ENCODE results near the gene CYSRT1.
A peak's percentile ranks its signal among the peaks of the same experiment; 100 is the strongest.

CYSRT1 gene

DNA sequence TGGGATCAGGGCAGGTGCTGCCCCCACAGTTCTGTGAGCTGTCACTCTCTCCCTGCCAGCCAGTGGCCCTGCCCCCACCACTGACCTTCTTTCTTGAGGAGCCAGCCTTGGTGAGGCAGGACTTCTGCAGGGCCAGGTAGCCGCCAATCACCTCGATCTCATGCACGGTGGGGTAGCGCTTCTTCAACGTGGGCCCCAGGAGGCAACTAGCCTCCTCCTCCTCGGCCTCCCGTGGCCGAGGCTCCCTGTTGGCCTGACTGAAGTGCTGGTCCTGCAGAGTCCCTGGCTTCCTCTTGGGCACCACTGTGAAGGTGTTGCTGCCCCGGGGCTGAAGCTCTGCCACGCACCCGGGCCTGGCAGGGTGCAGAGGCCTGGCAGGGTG lies 26.1 kb upstream of the CYSRT1 start:
- peak overlapping the region; percentile 67 to 72 for H3K4me3 ChIP-seq (ENCODE audit: low read length in 2 of 2)
- H3K4me1 ChIP-seq (ENCODE audit: control insufficient read depth in 2 of 2, insufficient read depth in 2 of 2, low read length in 2 of 2): peaks cover 59 to 64% of the 10 kb centered on the region in 2 donors
- H3K9me3 ChIP-seq (ENCODE audit: control insufficient read depth in 2 of 2, low read length in 2 of 2): no peaks in the 10 kb centered on the region
- peak overlapping the region; percentile 83 for H3K9ac ChIP-seq (ENCODE audit: low read depth in 1 of 2, low read length in 2 of 2)
- peak overlapping the region; percentile 96 to 97 for H3K27ac ChIP-seq (ENCODE audit: low read depth in 2 of 2, low read length in 2 of 2)
- H3K27me3 ChIP-seq (ENCODE audit: control insufficient read depth in 2 of 2, insufficient read depth in 2 of 2, low read length in 2 of 2): no peaks in the 10 kb centered on the region
- H3K36me3 ChIP-seq (ENCODE audit: control insufficient read depth in 2 of 2, insufficient read depth in 2 of 2, low read length in 2 of 2): no peaks in the 10 kb centered on the region

DNA sequence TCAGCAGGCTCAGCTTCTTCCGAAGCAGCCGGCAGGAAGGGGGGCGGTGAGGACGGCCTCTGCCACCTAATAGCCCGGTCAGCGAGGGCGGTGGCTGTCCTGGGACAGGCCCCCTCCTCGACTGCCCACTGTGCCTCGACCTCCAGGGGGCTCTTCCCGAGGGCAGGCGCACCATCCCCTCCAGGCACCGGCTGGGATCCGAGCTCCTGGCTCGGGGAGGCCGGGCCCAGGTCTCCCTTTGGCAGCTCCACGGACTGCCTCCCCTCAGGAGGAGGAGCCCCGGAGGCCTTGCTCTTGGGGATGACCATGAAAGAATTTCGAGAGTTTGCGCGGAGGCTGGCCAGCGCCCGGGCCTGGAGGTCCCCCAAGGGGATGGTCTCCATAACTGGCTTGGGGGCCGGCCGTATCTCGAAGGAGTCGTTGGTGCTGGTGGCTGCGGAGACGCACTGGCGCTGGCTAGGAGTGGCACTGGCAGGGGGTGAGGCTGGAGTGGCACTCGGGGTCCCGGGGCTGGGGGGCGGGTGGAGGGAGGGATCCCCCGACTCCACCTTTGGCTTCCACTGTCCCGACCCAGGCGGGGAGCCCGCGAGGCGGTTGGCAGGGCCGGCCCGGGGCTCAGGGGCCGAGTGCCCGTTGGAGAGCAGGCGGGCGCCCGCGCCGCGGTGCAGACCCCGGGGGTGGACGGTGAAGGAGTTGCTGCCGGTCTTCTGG lies 25.4 kb upstream of the CYSRT1 start:
- peaks cover 59 to 64% of the 10 kb centered on the region in 2 donors for H3K4me1 ChIP-seq (ENCODE audit: control insufficient read depth in 2 of 2, insufficient read depth in 2 of 2, low read length in 2 of 2)
- H3K36me3 ChIP-seq (ENCODE audit: control insufficient read depth in 2 of 2, insufficient read depth in 2 of 2, low read length in 2 of 2): no peaks in the 10 kb centered on the region
- peak overlapping the region; percentile 67 to 72 for H3K4me3 ChIP-seq (ENCODE audit: low read length in 2 of 2)
- no peaks in the 10 kb centered on the region for H3K9me3 ChIP-seq (ENCODE audit: control insufficient read depth in 2 of 2, low read length in 2 of 2)
- peak overlapping the region; percentile 96 to 97 for H3K27ac ChIP-seq (ENCODE audit: low read depth in 2 of 2, low read length in 2 of 2)
- H3K27me3 ChIP-seq (ENCODE audit: control insufficient read depth in 2 of 2, insufficient read depth in 2 of 2, low read length in 2 of 2): no peaks in the 10 kb centered on the region
- peak overlapping the region; percentile 83 for H3K9ac ChIP-seq (ENCODE audit: low read depth in 1 of 2, low read length in 2 of 2)

DNA sequence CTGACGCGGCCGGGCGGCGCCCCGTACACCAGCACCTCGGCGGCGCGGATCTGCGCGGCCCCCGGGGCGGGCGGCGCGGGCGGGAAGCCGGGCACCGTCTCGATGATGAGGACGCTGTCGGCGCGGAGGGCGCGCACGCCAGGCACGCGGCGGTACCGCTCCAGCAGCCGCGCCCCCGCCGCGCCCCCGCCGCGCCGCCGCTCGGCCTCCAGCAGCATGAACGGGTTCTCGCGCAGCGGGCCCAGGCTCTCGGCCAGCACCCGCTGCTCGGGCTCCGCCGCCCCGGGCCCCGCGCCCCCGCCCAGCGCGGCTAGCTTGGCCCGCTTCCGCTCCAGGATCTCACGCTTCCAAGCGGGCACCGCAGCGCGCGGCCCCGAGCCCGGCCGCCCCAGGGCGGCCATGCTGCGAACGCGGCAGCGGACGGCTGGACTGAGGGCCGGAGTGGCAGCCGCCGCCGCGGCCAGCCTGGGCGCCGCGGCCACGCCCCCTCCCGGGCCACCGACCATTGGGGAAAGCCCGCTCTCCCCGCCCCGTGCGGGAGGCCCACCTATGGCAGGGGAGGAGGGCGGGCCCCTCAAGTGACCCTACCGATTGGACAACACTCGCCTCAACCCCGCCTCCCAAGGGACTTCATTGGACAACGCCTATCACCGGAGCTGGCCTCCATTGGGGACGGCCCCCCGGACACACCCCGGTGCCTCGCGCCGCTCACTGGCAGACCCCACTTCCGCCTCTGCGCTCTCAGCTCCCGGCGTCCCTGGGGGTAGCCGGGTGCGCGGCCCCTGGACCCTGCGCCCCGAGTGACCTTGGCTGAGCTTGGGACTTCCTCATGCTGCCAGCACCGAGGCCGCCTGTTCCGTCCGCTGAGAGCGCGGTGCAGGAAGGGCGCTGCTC lies 24.4 kb upstream of the CYSRT1 start, which contains the start of gene TPRN:
Gene TPRN (minus strand): TSS at position 431 of the 894 bp plus-strand sequence. CDS start 30 bp downstream, at position 401.
- no peaks in the 10 kb centered on the region for H3K9me3 ChIP-seq (ENCODE audit: control insufficient read depth in 2 of 2, low read length in 2 of 2)
- H3K4me3 ChIP-seq (ENCODE audit: low read length in 2 of 2): peak within 1 kb of the TSS; percentile 67 to 81
- H3K9ac ChIP-seq (ENCODE audit: low read depth in 1 of 2, low read length in 2 of 2): peak within 1 kb of the TSS; percentile 83
- no peaks in the 10 kb centered on the region for H3K27me3 ChIP-seq (ENCODE audit: control insufficient read depth in 2 of 2, insufficient read depth in 2 of 2, low read length in 2 of 2)
- H3K27ac ChIP-seq (ENCODE audit: low read depth in 2 of 2, low read length in 2 of 2): peak within 1 kb of the TSS; percentile 96 to 97
- H3K36me3 ChIP-seq (ENCODE audit: control insufficient read depth in 2 of 2, insufficient read depth in 2 of 2, low read length in 2 of 2): no peaks in the 10 kb centered on the region
- peaks cover 58 to 59% of the 10 kb centered on the region in 2 donors for H3K4me1 ChIP-seq (ENCODE audit: control insufficient read depth in 2 of 2, insufficient read depth in 2 of 2, low read length in 2 of 2)

DNA sequence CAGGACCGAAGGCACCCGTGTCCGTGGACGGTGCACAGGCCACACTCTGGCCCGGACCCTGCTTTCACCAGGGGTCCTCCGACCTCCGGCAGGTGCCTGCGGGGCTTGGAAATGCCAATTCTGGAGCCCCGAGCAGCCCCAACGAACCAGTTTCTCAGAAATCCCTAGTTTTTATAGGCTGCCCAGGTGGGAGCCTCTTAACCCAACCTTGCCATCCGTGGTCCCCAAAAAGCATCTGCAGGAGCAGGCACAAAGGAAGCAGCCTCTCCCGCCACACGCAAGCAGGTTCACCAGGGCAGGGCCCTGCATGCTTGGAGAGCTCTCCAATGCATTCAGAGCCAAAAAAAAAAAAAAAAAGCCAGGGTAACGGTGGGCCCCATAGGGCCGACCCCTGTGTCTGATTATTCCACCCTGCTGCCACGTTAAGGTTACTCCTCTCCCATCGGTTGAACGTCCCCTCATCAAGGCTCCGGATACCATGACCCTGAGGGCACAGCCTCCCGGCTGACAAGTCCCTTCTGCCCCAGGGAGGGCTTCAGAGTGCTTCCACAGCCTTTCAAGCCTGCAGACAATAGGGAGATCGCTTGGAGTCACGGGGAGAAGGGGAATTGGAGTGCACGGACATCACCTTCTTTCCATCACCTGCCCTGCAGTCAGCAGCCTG lies 23.6 kb upstream of the CYSRT1 start:
- peaks cover 57% of the 10 kb centered on the region in 2 donors for H3K4me1 ChIP-seq (ENCODE audit: control insufficient read depth in 2 of 2, insufficient read depth in 2 of 2, low read length in 2 of 2)
- no peaks in the 10 kb centered on the region for H3K36me3 ChIP-seq (ENCODE audit: control insufficient read depth in 2 of 2, insufficient read depth in 2 of 2, low read length in 2 of 2)
- H3K27me3 ChIP-seq (ENCODE audit: control insufficient read depth in 2 of 2, insufficient read depth in 2 of 2, low read length in 2 of 2): no peaks in the 10 kb centered on the region
- peak overlapping the region; percentile 67 to 81 for H3K4me3 ChIP-seq (ENCODE audit: low read length in 2 of 2)
- H3K9ac ChIP-seq (ENCODE audit: low read depth in 1 of 2, low read length in 2 of 2): peak overlapping the region; percentile 67 to 74
- H3K9me3 ChIP-seq (ENCODE audit: control insufficient read depth in 2 of 2, low read length in 2 of 2): no peaks in the 10 kb centered on the region
- H3K27ac ChIP-seq (ENCODE audit: low read depth in 2 of 2, low read length in 2 of 2): peak overlapping the region; percentile 74 to 90

DNA sequence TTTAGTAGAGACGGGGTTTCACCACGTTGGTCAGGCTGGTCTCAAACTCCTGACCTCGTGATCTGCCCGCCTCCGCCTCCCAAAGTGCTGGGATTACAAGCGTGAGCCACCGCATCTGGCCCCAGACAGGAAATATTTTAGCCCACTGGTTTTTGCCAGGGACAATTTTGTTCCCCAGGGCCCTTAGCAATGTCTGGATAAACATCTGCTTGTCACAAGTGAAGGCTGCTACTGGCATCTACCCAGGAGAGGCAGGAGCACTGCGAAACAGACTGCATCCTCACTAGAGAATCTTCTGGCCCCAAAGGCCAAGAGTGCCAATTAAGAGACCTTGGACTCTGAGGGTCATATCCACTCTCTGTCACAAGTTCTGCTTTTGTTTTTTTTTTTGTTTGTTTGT lies 22.0 kb upstream of the CYSRT1 start:
- no peaks in the 10 kb centered on the region for H3K27me3 ChIP-seq (ENCODE audit: control insufficient read depth in 2 of 2, insufficient read depth in 2 of 2, low read length in 2 of 2)
- H3K4me1 ChIP-seq (ENCODE audit: control insufficient read depth in 2 of 2, insufficient read depth in 2 of 2, low read length in 2 of 2): peaks cover 50 to 54% of the 10 kb centered on the region in 2 donors
- no peaks in the 10 kb centered on the region for H3K36me3 ChIP-seq (ENCODE audit: control insufficient read depth in 2 of 2, insufficient read depth in 2 of 2, low read length in 2 of 2)
- no peaks in the 10 kb centered on the region for H3K9me3 ChIP-seq (ENCODE audit: control insufficient read depth in 2 of 2, low read length in 2 of 2)
- H3K4me3 ChIP-seq (ENCODE audit: low read length in 2 of 2): no peak overlapping the region
- H3K27ac ChIP-seq (ENCODE audit: low read depth in 2 of 2, low read length in 2 of 2): no peak overlapping the region
- no peak overlapping the region for H3K9ac ChIP-seq (ENCODE audit: low read depth in 1 of 2, low read length in 2 of 2)

DNA sequence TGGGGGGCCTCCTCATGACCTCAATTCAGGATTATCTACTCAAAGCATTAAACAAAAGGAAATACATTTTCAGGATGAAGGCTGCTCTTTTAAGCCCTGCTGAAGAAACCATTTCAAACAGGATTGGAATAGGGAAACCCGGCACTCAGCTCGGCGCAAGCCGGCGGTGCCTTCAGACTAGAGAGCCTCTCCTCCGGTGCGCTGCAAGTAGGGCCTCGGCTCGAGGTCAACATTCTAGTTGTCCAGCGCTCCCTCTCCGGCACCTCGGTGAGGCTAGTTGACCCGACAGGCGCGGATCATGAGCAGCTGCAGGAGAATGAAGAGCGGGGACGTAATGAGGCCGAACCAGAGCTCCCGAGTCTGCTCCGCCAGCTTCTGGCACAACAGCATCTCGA lies 20.2 kb upstream of the CYSRT1 start:
- Histone ChIP-seq H3K36me3 (ENCODE audit: control insufficient read depth in 2 of 2, insufficient read depth in 2 of 2, low read length in 2 of 2) (no peaks in the 10 kb centered on the region), H3K27ac (ENCODE audit: low read depth in 2 of 2, low read length in 2 of 2) (peak overlapping the region; percentile 55 to 83), H3K4me1 (ENCODE audit: control insufficient read depth in 2 of 2, insufficient read depth in 2 of 2, low read length in 2 of 2) (peaks cover 37 to 38% of the 10 kb centered on the region in 2 donors), H3K27me3 (ENCODE audit: control insufficient read depth in 2 of 2, insufficient read depth in 2 of 2, low read length in 2 of 2) (no peaks in the 10 kb centered on the region), H3K9me3 (ENCODE audit: control insufficient read depth in 2 of 2, low read length in 2 of 2) (no peaks in the 10 kb centered on the region), H3K9ac (ENCODE audit: low read depth in 1 of 2, low read length in 2 of 2) (peak overlapping the region; percentile 86 to 88), H3K4me3 (ENCODE audit: low read length in 2 of 2) (peak overlapping the region; percentile 90 to 98)

DNA sequence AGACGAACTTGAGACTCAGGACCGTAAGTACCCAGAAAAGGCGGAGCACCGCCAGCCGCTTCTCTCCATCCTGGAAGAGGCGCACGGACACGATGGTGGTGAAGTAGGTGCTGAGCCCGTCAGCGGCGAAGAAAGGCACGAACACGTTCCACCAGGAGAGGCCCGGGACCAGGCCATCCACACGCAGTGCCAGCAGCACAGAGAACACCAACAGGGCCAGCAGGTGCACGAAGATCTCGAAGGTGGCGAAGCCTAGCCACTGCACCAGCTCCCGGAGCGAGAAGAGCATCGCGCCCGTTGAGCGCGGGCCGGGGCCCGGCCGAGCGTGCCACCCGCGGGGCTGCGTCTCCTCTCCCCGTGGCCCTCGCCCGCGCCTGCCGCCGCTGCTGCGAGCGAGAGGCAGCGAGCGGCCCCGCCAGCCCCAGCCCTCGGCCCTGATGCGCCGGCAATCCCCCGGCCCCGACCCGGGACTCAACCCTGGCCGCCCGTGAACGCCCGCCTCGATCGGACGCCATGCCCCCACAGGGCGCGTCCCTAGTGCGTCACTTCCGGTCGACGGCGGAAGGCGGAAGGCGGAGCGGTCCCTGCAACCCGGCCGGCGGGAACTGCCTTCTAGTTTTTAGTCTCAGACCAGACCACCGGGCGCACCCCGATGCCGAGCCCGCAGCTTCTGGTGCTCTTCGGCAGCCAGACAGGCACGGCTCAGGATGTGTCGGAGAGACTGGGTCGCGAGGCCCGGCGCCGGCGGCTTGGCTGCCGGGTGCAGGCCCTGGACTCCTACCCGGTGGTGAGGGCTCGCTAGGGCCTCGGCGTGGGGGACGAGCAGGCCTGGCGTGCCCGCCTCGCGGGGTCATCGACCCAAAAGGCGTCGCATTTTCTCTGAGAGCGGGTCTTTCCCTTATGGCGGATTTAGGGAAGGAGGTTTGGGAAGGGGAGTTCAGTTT lies 19.6 kb upstream of the CYSRT1 start, which contains the start of the genes NDOR1 and TMEM203:
Gene NDOR1 (plus strand): TSS at position 575 of the 944 bp plus-strand sequence. CDS start 78 bp downstream, at position 653.
Gene TMEM203 (minus strand): TSS at position 523 of the 944 bp plus-strand sequence. CDS start 234 bp downstream, at position 289.
- Histone ChIP-seq H3K27ac (ENCODE audit: low read depth in 2 of 2, low read length in 2 of 2) (peak within 1 kb of the TSS; percentile 57 to 83), H3K4me1 (ENCODE audit: control insufficient read depth in 2 of 2, insufficient read depth in 2 of 2, low read length in 2 of 2) (peaks cover 37 to 38% of the 10 kb centered on the region in 2 donors), H3K9ac (ENCODE audit: low read depth in 1 of 2, low read length in 2 of 2) (peak within 1 kb of the TSS; percentile 88 to 93), H3K36me3 (ENCODE audit: control insufficient read depth in 2 of 2, insufficient read depth in 2 of 2, low read length in 2 of 2) (no peaks in the 10 kb centered on the region), H3K9me3 (ENCODE audit: control insufficient read depth in 2 of 2, low read length in 2 of 2) (no peaks in the 10 kb centered on the region), H3K4me3 (ENCODE audit: low read length in 2 of 2) (peak within 1 kb of the TSS; percentile 90 to 98), H3K27me3 (ENCODE audit: control insufficient read depth in 2 of 2, insufficient read depth in 2 of 2, low read length in 2 of 2) (no peaks in the 10 kb centered on the region)

DNA sequence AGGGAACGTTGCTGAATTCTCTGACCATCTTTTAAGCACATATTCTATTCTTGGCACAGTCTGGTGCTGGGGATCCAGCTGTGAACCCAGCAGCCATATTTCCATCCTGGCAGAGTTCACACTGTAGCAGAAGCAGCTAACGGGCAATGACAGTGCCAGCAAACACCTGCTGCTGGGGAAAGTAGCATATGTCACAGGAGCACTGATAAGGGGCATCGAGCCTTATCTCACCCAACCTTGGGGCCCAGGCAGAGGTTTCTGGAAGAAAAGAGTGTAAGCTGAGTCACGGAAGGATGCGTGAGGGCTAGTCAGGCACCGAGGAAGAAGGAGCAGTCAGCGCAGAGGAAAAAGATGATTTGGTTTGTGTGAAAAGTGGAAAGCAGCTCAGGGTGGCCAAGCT lies 18.4 kb upstream of the CYSRT1 start:
- Histone ChIP-seq H3K27ac (ENCODE audit: low read depth in 2 of 2, low read length in 2 of 2) (no peak overlapping the region), H3K4me1 (ENCODE audit: control insufficient read depth in 2 of 2, insufficient read depth in 2 of 2, low read length in 2 of 2) (peaks cover 31 to 32% of the 10 kb centered on the region in 2 donors), H3K27me3 (ENCODE audit: control insufficient read depth in 2 of 2, insufficient read depth in 2 of 2, low read length in 2 of 2) (no peaks in the 10 kb centered on the region), H3K4me3 (ENCODE audit: low read length in 2 of 2) (peak overlapping the region; percentile 90 to 98), H3K9ac (ENCODE audit: low read depth in 1 of 2, low read length in 2 of 2) (peak overlapping the region in 1 of 2 donors; percentile 93), H3K9me3 (ENCODE audit: control insufficient read depth in 2 of 2, low read length in 2 of 2) (no peaks in the 10 kb centered on the region), H3K36me3 (ENCODE audit: control insufficient read depth in 2 of 2, insufficient read depth in 2 of 2, low read length in 2 of 2) (no peaks in the 10 kb centered on the region)

DNA sequence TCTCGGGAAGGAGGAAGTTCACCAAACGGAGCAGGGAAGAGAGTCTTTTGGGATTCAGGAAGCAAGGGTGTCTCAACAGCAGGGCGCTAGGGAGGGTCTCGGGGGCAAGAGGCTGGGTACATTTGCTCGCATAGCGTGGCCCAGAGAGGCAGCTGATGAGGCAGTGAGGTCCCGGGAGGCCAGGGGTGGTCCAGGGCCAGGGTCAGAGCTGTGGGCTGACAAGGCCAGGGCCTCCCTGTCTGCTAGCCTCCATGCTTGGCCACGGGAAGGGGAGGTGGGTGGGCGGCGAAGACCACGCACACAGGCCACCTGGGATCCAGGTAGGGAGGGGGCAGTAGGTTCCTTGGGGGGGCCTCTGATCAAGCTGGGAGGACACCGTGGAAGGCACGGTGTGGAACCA lies 13.4 kb upstream of the CYSRT1 start:
- no peak overlapping the region for H3K4me3 ChIP-seq (ENCODE audit: low read length in 2 of 2)
- H3K4me1 ChIP-seq (ENCODE audit: control insufficient read depth in 2 of 2, insufficient read depth in 2 of 2, low read length in 2 of 2): peaks cover 3 to 6% of the 10 kb centered on the region in 2 donors
- no peak overlapping the region for H3K27ac ChIP-seq (ENCODE audit: low read depth in 2 of 2, low read length in 2 of 2)
- H3K36me3 ChIP-seq (ENCODE audit: control insufficient read depth in 2 of 2, insufficient read depth in 2 of 2, low read length in 2 of 2): no peaks in the 10 kb centered on the region
- H3K9me3 ChIP-seq (ENCODE audit: control insufficient read depth in 2 of 2, low read length in 2 of 2): no peaks in the 10 kb centered on the region
- H3K9ac ChIP-seq (ENCODE audit: low read depth in 1 of 2, low read length in 2 of 2): no peak overlapping the region
- H3K27me3 ChIP-seq (ENCODE audit: control insufficient read depth in 2 of 2, insufficient read depth in 2 of 2, low read length in 2 of 2): no peaks in the 10 kb centered on the region

Measured in mucosa of rectum (tissue), 2 donors.